K562 (cell line): ENCODE data around the gene ZBTB8B. TPM values are rescaled to one million over a fixed set of nuclear protein-coding genes. Genes with fewer than 3 reads are reported as not detected.

Source experiments
- ATAC-seq: fragments of 200-7000 bp; cut with Tn5 transposase; 3 replicates; pipeline ENCODE4 v1.9.1; 2020; ENCODE audit warnings: moderate library complexity
- BruUV-seq: library from RNA; stranded (reverse); fragments of 400-500 nt; replicated peaks from 2 replicates; lab custom pipeline; 2021; lab: Mats Ljungman, UMichigan
- CTCF ChIA-PET: fragments of 300-600 bp; formaldehyde crosslinking; extraction: SDS; loops from one replicate; lab custom pipeline; 2021; ENCODE audit warnings: low intra/inter-chr PET ratio; lab: Yijun Ruan, JAX
- POLR2A ChIA-PET: fragments of 300-600, 350-650 bp; sonication (Branson Sonifier 250); formaldehyde crosslinking; extraction: SDS; loops from one replicate; lab custom pipeline; 2021; ENCODE audit warnings: antibody characterized with exemption, inconsistent platforms; lab: Yijun Ruan, JAX
- DNase-seq, 4 experiments: peaks; one replicate each; pipeline versions ENCODE4 v3.0.0 to v3.0.0-alpha.2; 2011 to 2018; ENCODE audit warnings: low spot score in 3 of 4, mixed read lengths in 3 of 4; ENCODE audit errors: extremely low read depth in 1 of 4
- FAIRE-seq: peaks from 2 replicates; lab custom pipeline; 2011; peaks lifted over from hg19 to GRCh38; lab: Jason Lieb, UNC
- H2AFZ ChIP-seq: 2 replicates; pipeline ENCODE4 v1.6.0; 2011; ENCODE audit warnings: low read depth, low read length, control low read depth, inconsistent platforms
- H3K27ac ChIP-seq: fragments of 200-600 bp; 3 replicates; pipeline ENCODE4 v1.8.0; 2011; ENCODE audit warnings: low read depth, mild to moderate bottlenecking, control low read depth, inconsistent platforms, low read length, moderate library complexity, mixed read lengths; ENCODE audit errors: extremely low read depth
- H3K27me3 ChIP-seq, 2 experiments: fragments of 300-600 bp in 1 of 2; 2 replicates in 1 of 2; 3 replicates in 1 of 2; pipeline versions ENCODE4 v1.6.0 to v1.8.0; 2011; ENCODE audit warnings: inconsistent platforms in 2 of 2, low read length in 2 of 2, mild to moderate bottlenecking in 1 of 2, mixed read lengths in 1 of 2, moderate library complexity in 1 of 2; ENCODE audit not compliant: control insufficient read depth in 2 of 2, insufficient read depth in 2 of 2
- H3K36me3 ChIP-seq: fragments of 300-600 bp; 3 replicates; pipeline ENCODE4 v1.8.0; 2011; ENCODE audit warnings: mild to moderate bottlenecking, low read length, inconsistent platforms; ENCODE audit not compliant: control insufficient read depth, insufficient read depth
- H3K4me1 ChIP-seq, 2 experiments: fragments of 200-600 bp in 1 of 2; replicated peaks in 1 of 2; 2 replicates in 1 of 2; 3 replicates in 1 of 2; pipeline versions ENCODE4 v1.5.1 to v1.8.0; 2011; ENCODE audit warnings: inconsistent platforms in 2 of 2, low read length in 2 of 2, mild to moderate bottlenecking in 1 of 2, mixed read lengths in 1 of 2, moderate library complexity in 1 of 2; ENCODE audit not compliant: control insufficient read depth in 2 of 2, insufficient read depth in 2 of 2
- H3K4me2 ChIP-seq: 2 replicates; pipeline ENCODE4 v1.6.1; 2011; ENCODE audit warnings: low read length, control low read depth, inconsistent platforms, mixed read lengths; ENCODE audit not compliant: insufficient read depth
- H3K4me3 ChIP-seq: fragments of 200-600 bp; sonication (generic), shearing (Covaris generic); 2 replicates; pipeline ENCODE4 v1.5.1; 2016; ENCODE audit warnings: control low read depth, inconsistent platforms
- H3K79me2 ChIP-seq: fragments of 200-600 bp; 3 replicates; pipeline ENCODE4 v1.8.0; 2011; ENCODE audit warnings: low read length, inconsistent platforms; ENCODE audit not compliant: control insufficient read depth, insufficient read depth
- H3K9ac ChIP-seq, 2 experiments: 2 replicates each; pipeline versions ENCODE4 v1.6.0 to v1.6.1; 2011; ENCODE audit warnings: low read depth in 2 of 2, low read length in 2 of 2, control low read depth in 1 of 2, inconsistent platforms in 1 of 2, mild to moderate bottlenecking in 1 of 2, mixed read lengths in 1 of 2; ENCODE audit not compliant: insufficient read depth in 1 of 2
- H3K9me1 ChIP-seq: one replicate; pipeline ENCODE4 v1.6.0; 2011; ENCODE audit warnings: inconsistent platforms, mild to moderate bottlenecking, low read length, moderate library complexity; ENCODE audit not compliant: control insufficient read depth, insufficient read depth
- H3K9me3 ChIP-seq: replicated peaks from 2 replicates; pipeline ENCODE4 v1.5.1; 2011; ENCODE audit warnings: low read depth, low read length, inconsistent platforms; ENCODE audit not compliant: control insufficient read depth, insufficient read depth
- H4K20me1 ChIP-seq: replicated peaks from 2 replicates; pipeline ENCODE4 v1.6.1; 2011; ENCODE audit warnings: low read length, inconsistent platforms, mixed read lengths; ENCODE audit not compliant: control insufficient read depth, insufficient read depth
- CXXC5 ChIP-seq: fragments of 250-450 bp; sonication (Bioruptor Pico); IDR thresholded peaks from 2 replicates; pipeline ENCODE4 v1.8.0; 2022; ENCODE audit warnings: inconsistent platforms, mild to moderate bottlenecking, moderate library complexity
- EZH2 ChIP-seq: IDR thresholded peaks from 2 replicates; pipeline ENCODE4 v1.6.1; 2012; ENCODE audit warnings: low read depth, mild to moderate bottlenecking, inconsistent platforms, low read length, borderline replicate concordance
- HMG20A ChIP-seq: fragments of 450-650 bp; formaldehyde crosslinking; conservative IDR thresholded peaks from 2 replicates; pipeline ENCODE4 v1.4.0; 2020; ENCODE audit warnings: mild to moderate bottlenecking, mixed read lengths
- HNRNPH1 ChIP-seq: fragments of 200-400 bp; formaldehyde crosslinking; optimal IDR thresholded peaks from 2 replicates; pipeline ENCODE3; 2017; ENCODE audit warnings: low read depth, mild to moderate bottlenecking, low read length, moderate library complexity
- KAT2B ChIP-seq: IDR thresholded peaks from one replicate; pipeline ENCODE4 v1.6.1; 2012; ENCODE audit warnings: low read depth, mild to moderate bottlenecking, control low read depth, inconsistent platforms, low read length, moderate library complexity
- MCM7 ChIP-seq, 2 experiments: fragments of 450-650 bp; IDR thresholded peaks; 2 replicates each; pipeline ENCODE4 v1.6.1; 2016 to 2018
- NBN ChIP-seq: fragments of 450-650 bp; IDR thresholded peaks from 2 replicates; pipeline ENCODE4 v1.6.1; 2016; ENCODE audit warnings: low read depth, mild to moderate bottlenecking
- NFXL1 ChIP-seq: fragments of 450-650 bp; formaldehyde crosslinking; IDR thresholded peaks from 2 replicates; pipeline ENCODE4 v1.4.0; 2021; ENCODE audit warnings: mild to moderate bottlenecking
- PCBP1 ChIP-seq: fragments of 200-400 bp; formaldehyde crosslinking; IDR thresholded peaks from 2 replicates; pipeline ENCODE4 v1.6.1; 2018; ENCODE audit warnings: mild to moderate bottlenecking, low read depth, low read length; ENCODE audit not compliant: poor library complexity, severe bottlenecking
- POLR2H ChIP-seq: IDR thresholded peaks from 2 replicates; pipeline ENCODE4 v1.6.1; 2016; ENCODE audit warnings: missing genetic modification characterization, low read depth, mild to moderate bottlenecking, control low read depth, missing compliant biosample characterization, moderate library complexity
- PURB ChIP-seq: sonication (generic); formaldehyde crosslinking; IDR thresholded peaks from 2 replicates; pipeline ENCODE4 v1.9.0; 2021; ENCODE audit warnings: low read depth, mild to moderate bottlenecking, missing genetic modification reagents
- SPI1 ChIP-seq: IDR thresholded peaks from 2 replicates; pipeline ENCODE4 v1.6.1; 2011; ENCODE audit warnings: low read depth, low read length, control low read depth, borderline replicate concordance
- TAF9B ChIP-seq: fragments of 450-650 bp; IDR thresholded peaks from 2 replicates; pipeline ENCODE4 v1.6.1; 2018; ENCODE audit warnings: mild to moderate bottlenecking; ENCODE audit not compliant: partially characterized antibody
- ZC3H8 ChIP-seq: fragments of 450-650 bp; IDR thresholded peaks from 2 replicates; pipeline ENCODE4 v1.6.1; 2017
- ZNF354B ChIP-seq: fragments of 250-450 bp; sonication (Bioruptor Pico); IDR thresholded peaks from 2 replicates; pipeline ENCODE4 v1.4.0; 2020
- ZNF778 ChIP-seq: fragments of 450-650 bp; formaldehyde crosslinking; IDR thresholded peaks from 2 replicates; pipeline ENCODE4 v1.4.0; 2020; ENCODE audit warnings: mild to moderate bottlenecking, moderate library complexity
- WGBS: fragments of 100-300 bp; shearing (Covaris generic); methylation state at CpG from one replicate; pipeline ENCODE4 v1.1.6; 2016; ENCODE audit warnings: low coverage, mixed read lengths; ENCODE audit not compliant: insufficient coverage; ENCODE audit errors: missing lambda C conversion rate; 5-methylcytosine and 5-hydroxymethylcytosine counted together
- in situ Hi-C: fragments of 300-500 bp; cut with MboI; formaldehyde crosslinking; loops from 4 replicates; pipeline ENCODE4 v1.15.0; 2018; ENCODE audit warnings: inconsistent platforms, mixed read lengths
- intact Hi-C: fragments of 100-400 bp; cut with micrococcal nuclease; formaldehyde crosslinking; loops from 2 replicates; pipeline ENCODE4 v1.14.2; 2022
- polyA plus RNA-seq, 8 experiments: library from polyadenylated mRNA; depleted of rRNA in 4 of 8; stranded (reverse) in 5 of 8; unstranded in 3 of 8; fragments of >200 nt; fragmentation: Nextera tagmentation in 2 of 8; fragmentation: Illumina TruSeq in 1 of 8; extraction: Ambion mirVana in 2 of 8; extraction: Trizol in 1 of 8; gene quantifications; 2 replicates each; pipeline versions ENCODE4 v1.2.1 to v1.2.3, GENCODE V29; 2011 to 2014; ENCODE audit warnings: inconsistent platforms in 1 of 8, missing spikeins in 1 of 8
- total RNA-seq, 7 experiments: library from RNA; depleted of rRNA in 6 of 7; stranded (reverse); fragments of >200 nt in 6 of 7; fragmentation: Illumina TruSeq in 2 of 7; extraction: Trizol in 2 of 7; gene quantifications; 2 replicates each; pipeline versions ENCODE4 v1.2.1 to v1.2.3, GENCODE V29; 2011 to 2021; ENCODE audit warnings: low replicate concordance in 1 of 7
- TF ChIP-seq, protein P1 (sequence below): fragments of 200-800 bp; sonication (Bioruptor generic); IDR thresholded peaks from 2 replicates; pipeline ENCODE4 v1.6.1; 2017; ENCODE audit warnings: missing genetic modification characterization, missing compliant biosample characterization
- TF ChIP-seq, protein P2 (sequence below), 3 experiments: fragments of 200-800 bp in 1 of 3; fragments of 250-450 bp in 1 of 3; fragments of 450-650 bp in 1 of 3; sonication (Bioruptor Pico) in 1 of 3; sonication (Bioruptor generic) in 1 of 3; formaldehyde crosslinking in 1 of 3; IDR thresholded peaks; 2 replicates each; pipeline versions ENCODE4 v1.6.1 to v1.8.0; 2016 to 2022; ENCODE audit warnings: mild to moderate bottlenecking in 2 of 3, missing genetic modification characterization in 2 of 3, missing compliant biosample characterization in 1 of 3, moderate library complexity in 1 of 3
- TF ChIP-seq, protein P3 (sequence below): fragments of 200-800 bp; sonication (Bioruptor generic); IDR thresholded peaks from 2 replicates; pipeline ENCODE4 v1.6.1; 2017; ENCODE audit warnings: missing genetic modification characterization, missing compliant biosample characterization

ZBTB8B gene
- total and polyA plus RNA-seq, 9 of the 15 experiments (the other 6 are each of a cell fraction or from before 2014, with no cell fraction given) = not detected

DNA sequence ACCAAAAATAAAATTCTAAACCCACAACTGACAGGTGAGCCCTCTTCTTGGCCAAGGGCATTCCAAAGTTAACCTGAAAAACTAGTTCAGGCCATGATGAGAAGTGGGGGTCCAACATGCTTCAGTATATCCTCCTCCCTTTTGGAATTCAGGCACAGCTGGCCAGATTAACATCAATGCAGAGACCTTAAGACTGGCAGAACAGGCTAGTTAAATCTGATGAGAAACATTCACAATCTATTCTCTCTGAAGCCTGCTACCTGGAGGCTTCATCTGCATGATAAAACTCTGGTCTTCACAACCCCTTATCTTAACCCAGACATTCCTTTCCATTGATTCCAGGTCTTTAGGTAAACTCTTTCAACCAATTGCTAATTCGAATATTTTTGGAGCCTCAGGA is 26.7 kb upstream of the ZBTB8B start:
- CTCF ChIA-PET = no interaction called here
- TF ChIP-seq, protein P1, sequence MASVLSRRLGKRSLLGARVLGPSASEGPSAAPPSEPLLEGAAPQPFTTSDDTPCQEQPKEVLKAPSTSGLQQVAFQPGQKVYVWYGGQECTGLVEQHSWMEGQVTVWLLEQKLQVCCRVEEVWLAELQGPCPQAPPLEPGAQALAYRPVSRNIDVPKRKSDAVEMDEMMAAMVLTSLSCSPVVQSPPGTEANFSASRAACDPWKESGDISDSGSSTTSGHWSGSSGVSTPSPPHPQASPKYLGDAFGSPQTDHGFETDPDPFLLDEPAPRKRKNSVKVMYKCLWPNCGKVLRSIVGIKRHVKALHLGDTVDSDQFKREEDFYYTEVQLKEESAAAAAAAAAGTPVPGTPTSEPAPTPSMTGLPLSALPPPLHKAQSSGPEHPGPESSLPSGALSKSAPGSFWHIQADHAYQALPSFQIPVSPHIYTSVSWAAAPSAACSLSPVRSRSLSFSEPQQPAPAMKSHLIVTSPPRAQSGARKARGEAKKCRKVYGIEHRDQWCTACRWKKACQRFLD (CRISPR knock-in tag) = no peak
- TF ChIP-seq NFXL1 (CRISPR knock-in tag) (no peak), HNRNPH1 (no peak), POLR2H (no peak), ZNF354B (CRISPR knock-in tag) (no peak), SPI1 (no peak), MCM7 (IDR thresholded peaks at IDR 0.05) (no peak), EZH2 (no peak), ZNF778 (CRISPR knock-in tag) (no peak), TAF9B (no peak), KAT2B (no peak), NBN (no peak), ZC3H8 (no peak), PCBP1 (no peak), HMG20A (CRISPR knock-in tag) (no peak), PURB (CRISPR knock-in tag) (no peak), CXXC5 (CRISPR knock-in tag) (no peak)
- TF ChIP-seq, protein P2, sequence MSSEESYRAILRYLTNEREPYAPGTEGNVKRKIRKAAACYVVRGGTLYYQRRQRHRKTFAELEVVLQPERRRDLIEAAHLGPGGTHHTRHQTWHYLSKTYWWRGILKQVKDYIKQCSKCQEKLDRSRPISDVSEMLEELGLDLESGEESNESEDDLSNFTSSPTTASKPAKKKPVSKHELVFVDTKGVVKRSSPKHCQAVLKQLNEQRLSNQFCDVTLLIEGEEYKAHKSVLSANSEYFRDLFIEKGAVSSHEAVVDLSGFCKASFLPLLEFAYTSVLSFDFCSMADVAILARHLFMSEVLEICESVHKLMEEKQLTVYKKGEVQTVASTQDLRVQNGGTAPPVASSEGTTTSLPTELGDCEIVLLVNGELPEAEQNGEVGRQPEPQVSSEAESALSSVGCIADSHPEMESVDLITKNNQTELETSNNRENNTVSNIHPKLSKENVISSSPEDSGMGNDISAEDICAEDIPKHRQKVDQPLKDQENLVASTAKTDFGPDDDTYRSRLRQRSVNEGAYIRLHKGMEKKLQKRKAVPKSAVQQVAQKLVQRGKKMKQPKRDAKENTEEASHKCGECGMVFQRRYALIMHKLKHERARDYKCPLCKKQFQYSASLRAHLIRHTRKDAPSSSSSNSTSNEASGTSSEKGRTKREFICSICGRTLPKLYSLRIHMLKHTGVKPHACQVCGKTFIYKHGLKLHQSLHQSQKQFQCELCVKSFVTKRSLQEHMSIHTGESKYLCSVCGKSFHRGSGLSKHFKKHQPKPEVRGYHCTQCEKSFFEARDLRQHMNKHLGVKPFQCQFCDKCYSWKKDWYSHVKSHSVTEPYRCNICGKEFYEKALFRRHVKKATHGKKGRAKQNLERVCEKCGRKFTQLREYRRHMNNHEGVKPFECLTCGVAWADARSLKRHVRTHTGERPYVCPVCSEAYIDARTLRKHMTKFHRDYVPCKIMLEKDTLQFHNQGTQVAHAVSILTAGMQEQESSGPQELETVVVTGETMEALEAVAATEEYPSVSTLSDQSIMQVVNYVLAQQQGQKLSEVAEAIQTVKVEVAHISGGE (CRISPR knock-in tag; IDR thresholded peaks at IDR 0.05) = no peak
- TF ChIP-seq, protein P3, sequence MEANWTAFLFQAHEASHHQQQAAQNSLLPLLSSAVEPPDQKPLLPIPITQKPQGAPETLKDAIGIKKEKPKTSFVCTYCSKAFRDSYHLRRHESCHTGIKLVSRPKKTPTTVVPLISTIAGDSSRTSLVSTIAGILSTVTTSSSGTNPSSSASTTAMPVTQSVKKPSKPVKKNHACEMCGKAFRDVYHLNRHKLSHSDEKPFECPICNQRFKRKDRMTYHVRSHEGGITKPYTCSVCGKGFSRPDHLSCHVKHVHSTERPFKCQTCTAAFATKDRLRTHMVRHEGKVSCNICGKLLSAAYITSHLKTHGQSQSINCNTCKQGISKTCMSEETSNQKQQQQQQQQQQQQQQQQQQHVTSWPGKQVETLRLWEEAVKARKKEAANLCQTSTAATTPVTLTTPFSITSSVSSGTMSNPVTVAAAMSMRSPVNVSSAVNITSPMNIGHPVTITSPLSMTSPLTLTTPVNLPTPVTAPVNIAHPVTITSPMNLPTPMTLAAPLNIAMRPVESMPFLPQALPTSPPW (CRISPR knock-in tag) = no peak

More for the DNA sequence above, 26.7 kb upstream of the ZBTB8B start:
- POLR2A ChIA-PET = no interaction called here
- H3K4me3 ChIP-seq = no peak overlapping the region
- no peak overlapping the region for H2AFZ ChIP-seq
- no peaks in the 10 kb centered on the region for H3K9me1 ChIP-seq
- intact Hi-C loops = no loop called here
- H3K79me2 ChIP-seq = no peaks in the 10 kb centered on the region
- no peak for FAIRE-seq
- in situ Hi-C loops = no loop called here
- no peak overlapping the region for H3K9ac ChIP-seq
- H4K20me1 ChIP-seq = no peaks in the 10 kb centered on the region
- H3K9me3 ChIP-seq = no peaks in the 10 kb centered on the region
- WGBS = 6% methylated on average over 1 of the region's 1 CpG
- H3K27me3 ChIP-seq = peaks cover 4 to 15% of the 10 kb centered on the region in 2 experiments; a peak in 3 of 5 replicates
- H3K4me1 ChIP-seq = no peaks in the 10 kb centered on the region; a peak in 3 of 5 replicates
- no peaks in the 10 kb centered on the region for H3K36me3 ChIP-seq
- no peak overlapping the region for H3K27ac ChIP-seq
- DNase-seq = no peak
- ATAC-seq = no peak
- H3K4me2 ChIP-seq = no peak overlapping the region
- BruUV-seq = no TSS peak
